Activated T-helper 9 cell treated with anti-CD3 and anti-CD28 coated beads, Interleukin-2, amount 50 U/mL, for 16 hours (primary cell): ENCODE results near the gene ZNF438.

ENCODE experiments used
- DNase-seq: peaks from one replicate; pipeline ENCODE4 v3.0.0-alpha.2; 2020; ENCODE audit warnings: low read depth

The ZNF438 gene

GRCh38 chr10:30822693-30823465 is 208.8 kb downstream of the ZNF438 start:
- no peak for DNase-seq

- no peak for DNase-seq
Observed at GRCh38 chr10:30821994-30822692, 209.5 kb downstream of the ZNF438 start.

- no peak for DNase-seq
Observed at GRCh38 chr10:30821261-30821993, 210.2 kb downstream of the ZNF438 start.

GRCh38 chr10:30820261-30820991 is 211.2 kb downstream of the ZNF438 start:
- DNase-seq = no peak

- DNase-seq = no peak
Observed at GRCh38 chr10:30819341-30820181, 212.1 kb downstream of the ZNF438 start.

- DNase-seq = no peak
Observed at GRCh38 chr10:30818854-30819253, 212.8 kb downstream of the ZNF438 start.

GRCh38 chr10:30818010-30818660 is 213.5 kb downstream of the ZNF438 start:
- no peak for DNase-seq

GRCh38 chr10:30817541-30817940 is 214.1 kb downstream of the ZNF438 start:
- DNase-seq = no peak

GRCh38 chr10:30816820-30817171 is 214.9 kb downstream of the ZNF438 start:
- no peak for DNase-seq

GRCh38 chr10:30816159-30816819 is 215.4 kb downstream of the ZNF438 start:
- no peak for DNase-seq

- no peak for DNase-seq
Observed at GRCh38 chr10:30813872-30814481, 217.7 kb downstream of the ZNF438 start.

GRCh38 chr10:30812018-30812851 is 219.4 kb downstream of the ZNF438 start:
- DNase-seq = no peak

GRCh38 chr10:30811276-30812017 is 220.2 kb downstream of the ZNF438 start:
- DNase-seq = no peak

- no peak for DNase-seq
Observed at GRCh38 chr10:30810416-30810815, 221.2 kb downstream of the ZNF438 start.

- DNase-seq = no peak
Observed at GRCh38 chr10:30806850-30807249, 224.8 kb downstream of the ZNF438 start.

GRCh38 chr10:30805061-30805460 is 226.6 kb downstream of the ZNF438 start:
- no peak for DNase-seq

GRCh38 chr10:30804478-30805055 is 227.1 kb downstream of the ZNF438 start:
- no peak for DNase-seq

- DNase-seq = no peak
Observed at GRCh38 chr10:30803892-30804322, 227.8 kb downstream of the ZNF438 start.
